T-helper 17 cell (primary cell): ENCODE data around the gene SLC7A10. TPM values are rescaled to one million over a fixed set of nuclear protein-coding genes. Genes with fewer than 3 reads are reported as not detected.

Source experiments
- ATAC-seq: fragments of 150-1000 bp; cut with Tn5 transposase; 2 replicates; pipeline ENCODE4 v1.10.0; 2021; ENCODE audit warnings: mild to moderate bottlenecking, moderate library complexity
- DNase-seq, 3 donors: peaks; one replicate each; pipeline versions ENCODE4 v3.0.0 to v3.0.0-alpha.2; 2020 to 2021
- H3K9me3 ChIP-seq: one replicate; pipeline ENCODE4 v1.7.0; 2013; ENCODE audit warnings: low read length, mild to moderate bottlenecking; ENCODE audit not compliant: control insufficient read depth, poor library complexity, severe bottlenecking
- H3K27ac Mint-ChIP-seq: one replicate; pipeline ENCODE4 v1.8.0; 2022; ENCODE audit warnings: mild to moderate bottlenecking, moderate library complexity, mixed read lengths
- H3K27me3 Mint-ChIP-seq: one replicate; pipeline ENCODE4 v1.8.0; 2022; ENCODE audit warnings: mixed read lengths
- H3K36me3 Mint-ChIP-seq: one replicate; pipeline ENCODE4 v1.8.0; 2022; ENCODE audit warnings: low read depth, mixed read lengths
- H3K4me1 Mint-ChIP-seq: one replicate; pipeline ENCODE4 v1.8.0; 2022; ENCODE audit warnings: mild to moderate bottlenecking, mixed read lengths
- H3K4me3 Mint-ChIP-seq: one replicate; pipeline ENCODE4 v1.8.0; 2022; ENCODE audit warnings: mild to moderate bottlenecking, moderate library complexity, mixed read lengths
- total RNA-seq, 4 donors: library from RNA in 2 of 4; stranded (reverse) in 2 of 4; gene quantifications; one replicate each; pipeline ENCODE4 v1.2.3 and lab custom pipeline; 2022 to 2026

Gene SLC7A10
- total RNA-seq, 2 donors from 2014 or later = not detected

DNA sequence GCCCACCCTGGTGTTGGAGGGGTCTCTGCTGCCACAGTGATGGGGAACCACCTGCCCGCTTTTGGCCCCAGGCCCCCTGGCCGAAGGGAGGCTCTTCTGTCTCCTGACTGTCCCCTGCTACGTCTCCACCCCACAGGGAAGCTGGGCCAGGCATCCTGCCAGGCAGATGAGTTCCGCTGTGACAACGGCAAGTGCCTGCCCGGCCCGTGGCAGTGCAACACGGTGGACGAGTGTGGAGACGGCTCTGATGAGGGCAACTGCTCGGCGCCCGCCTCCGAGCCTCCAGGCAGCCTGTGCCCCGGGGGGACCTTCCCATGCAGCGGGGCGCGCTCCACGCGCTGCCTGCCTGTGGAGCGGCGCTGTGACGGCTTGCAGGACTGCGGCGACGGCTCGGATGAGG is 20.5 kb downstream of the SLC7A10 start:
- Mint-ChIP-seq H3K27me3 (no peaks in the 10 kb centered on the region), H3K36me3 (no peaks in the 10 kb centered on the region), H3K27ac (no peak overlapping the region), H3K4me3 (no peak overlapping the region), H3K4me1 (no peaks in the 10 kb centered on the region)
- H3K9me3 ChIP-seq = no peaks in the 10 kb centered on the region
- no peak for DNase-seq
- ATAC-seq = no peak

- no peaks in the 10 kb centered on the region for H3K36me3 Mint-ChIP-seq
- ATAC-seq = no peak
- DNase-seq = no peak
- H3K9me3 ChIP-seq = no peaks in the 10 kb centered on the region
- no peaks in the 10 kb centered on the region for H3K4me1 Mint-ChIP-seq
- no peak overlapping the region for H3K4me3 Mint-ChIP-seq
- H3K27ac Mint-ChIP-seq = no peak overlapping the region
- no peaks in the 10 kb centered on the region for H3K27me3 Mint-ChIP-seq
Measured at GRCh38 chr19:33204136-33204973, 21.3 kb downstream of the SLC7A10 start.

- H3K9me3 ChIP-seq = no peaks in the 10 kb centered on the region
- H3K27ac Mint-ChIP-seq = no peak overlapping the region
- no peak overlapping the region for H3K4me3 Mint-ChIP-seq
- H3K36me3 Mint-ChIP-seq = peaks cover 2% of the 10 kb centered on the region
- DNase-seq (no peak), ATAC-seq (no peak)
- no peaks in the 10 kb centered on the region for H3K4me1 Mint-ChIP-seq
- no peaks in the 10 kb centered on the region for H3K27me3 Mint-ChIP-seq
Measured at GRCh38 chr19:33203529-33203928, 22.1 kb downstream of the SLC7A10 start.

DNA sequence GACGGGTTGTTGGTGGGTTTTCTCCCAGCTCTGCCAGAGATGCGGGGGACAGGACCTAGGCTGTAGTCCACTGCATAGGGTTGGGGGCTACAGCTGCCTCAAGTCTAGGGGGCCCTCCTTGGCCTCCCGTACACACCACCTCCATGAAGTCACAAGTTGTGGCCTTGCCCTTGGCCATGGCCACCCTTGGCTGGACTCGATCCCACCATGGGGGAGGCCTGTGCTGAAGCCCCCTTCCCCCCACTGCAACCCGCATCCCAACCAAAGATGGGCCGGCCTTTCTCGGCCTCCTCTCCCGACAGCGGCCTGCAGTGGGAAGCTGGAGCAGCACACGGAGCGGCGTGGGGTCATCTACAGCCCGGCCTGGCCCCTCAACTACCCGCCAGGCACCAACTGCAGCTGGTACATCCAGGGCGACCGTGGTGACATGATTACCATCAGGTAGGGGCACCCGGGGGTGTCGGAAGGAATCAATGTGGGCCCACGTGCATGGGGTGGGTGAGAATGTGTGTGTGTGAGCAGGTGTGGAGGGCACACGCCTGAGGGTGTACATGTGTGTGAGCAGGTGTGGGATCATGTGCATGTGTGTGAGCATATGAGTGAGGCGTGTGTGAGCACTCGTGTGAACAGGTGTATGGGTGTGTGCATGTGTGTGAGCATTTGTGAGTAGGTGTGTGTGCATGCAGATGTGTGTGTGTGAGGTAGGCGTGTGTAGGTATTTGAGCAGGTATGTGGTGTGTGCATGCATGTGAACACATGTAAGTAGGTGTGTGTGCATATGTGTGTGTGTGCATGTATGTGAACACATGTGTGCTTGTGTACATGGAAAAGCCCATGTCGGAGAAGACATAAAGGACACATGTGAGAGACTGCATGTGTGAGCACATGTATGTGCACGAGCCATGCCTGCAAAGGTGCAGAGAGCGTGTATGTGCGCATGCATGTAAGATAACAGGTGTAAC is 22.8 kb downstream of the SLC7A10 start:
- H3K27me3 Mint-ChIP-seq = no peaks in the 10 kb centered on the region
- H3K4me1 Mint-ChIP-seq = no peaks in the 10 kb centered on the region
- H3K27ac Mint-ChIP-seq = no peak overlapping the region
- H3K9me3 ChIP-seq = no peaks in the 10 kb centered on the region
- DNase-seq (no peak), ATAC-seq (no peak)
- peaks cover 2% of the 10 kb centered on the region for H3K36me3 Mint-ChIP-seq
- no peak overlapping the region for H3K4me3 Mint-ChIP-seq

DNA sequence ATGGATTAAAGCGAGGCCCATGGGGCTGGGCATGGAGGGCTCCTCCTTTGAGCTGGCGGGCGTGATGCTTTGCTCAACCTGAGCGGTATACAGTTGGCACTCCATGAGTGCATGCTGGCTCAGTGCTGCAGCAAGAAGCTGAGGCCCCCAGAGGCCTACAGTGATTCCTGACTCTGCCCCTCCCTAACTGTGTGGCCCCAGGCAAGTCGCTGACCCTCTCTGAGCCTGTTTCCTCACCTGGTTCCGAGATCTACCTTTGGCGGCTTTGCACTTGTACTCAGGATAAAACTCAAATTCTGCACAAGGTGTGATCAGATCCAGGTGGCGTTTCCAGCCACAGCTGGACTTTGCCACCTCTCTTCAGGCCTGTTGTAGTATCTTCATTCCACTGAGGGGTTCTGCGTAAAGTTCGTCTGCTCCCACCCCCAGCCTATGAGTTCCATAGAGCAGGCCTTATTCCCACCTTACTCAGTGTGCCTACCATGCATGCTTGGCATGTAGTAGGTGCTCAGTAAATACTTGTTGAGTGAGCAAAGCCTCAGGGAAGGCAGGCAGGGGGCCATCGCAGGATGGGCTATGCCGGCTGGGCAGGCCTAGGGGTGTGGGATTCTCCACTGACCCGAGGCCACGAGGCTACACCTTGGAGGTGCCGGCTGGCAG is 23.6 kb downstream of the SLC7A10 start:
- no peaks in the 10 kb centered on the region for H3K9me3 ChIP-seq
- Mint-ChIP-seq H3K27me3 (peaks cover 3% of the 10 kb centered on the region), H3K27ac (no peak overlapping the region), H3K4me3 (no peak overlapping the region), H3K4me1 (no peaks in the 10 kb centered on the region), H3K36me3 (peaks cover 2% of the 10 kb centered on the region)
- DNase-seq (no peak), ATAC-seq (no peak)

GRCh38 chr19:33201473-33201872 is 24.2 kb downstream of the SLC7A10 start:
- Mint-ChIP-seq H3K4me1 (no peaks in the 10 kb centered on the region), H3K27me3 (peaks cover 8% of the 10 kb centered on the region), H3K36me3 (peaks cover 2% of the 10 kb centered on the region), H3K4me3 (no peak overlapping the region), H3K27ac (no peak overlapping the region)
- DNase-seq = no peak
- ATAC-seq = no peak
- no peaks in the 10 kb centered on the region for H3K9me3 ChIP-seq

- Mint-ChIP-seq H3K4me3 (no peak overlapping the region), H3K4me1 (no peaks in the 10 kb centered on the region), H3K27ac (no peak overlapping the region), H3K27me3 (peaks cover 16% of the 10 kb centered on the region), H3K36me3 (peaks cover 2% of the 10 kb centered on the region)
- DNase-seq (no peak), ATAC-seq (no peak)
- no peaks in the 10 kb centered on the region for H3K9me3 ChIP-seq
Measured at GRCh38 chr19:33199441-33200265, 26.0 kb downstream of the SLC7A10 start.

- no peaks in the 10 kb centered on the region for H3K9me3 ChIP-seq
- Mint-ChIP-seq H3K4me1 (peaks cover 2% of the 10 kb centered on the region), H3K4me3 (no peak overlapping the region), H3K27me3 (peaks cover 23% of the 10 kb centered on the region), H3K36me3 (peaks cover 2% of the 10 kb centered on the region), H3K27ac (no peak overlapping the region)
- ATAC-seq = no peak
- DNase-seq = no peak
Measured at GRCh38 chr19:33198169-33198568, 27.5 kb downstream of the SLC7A10 start.

DNA sequence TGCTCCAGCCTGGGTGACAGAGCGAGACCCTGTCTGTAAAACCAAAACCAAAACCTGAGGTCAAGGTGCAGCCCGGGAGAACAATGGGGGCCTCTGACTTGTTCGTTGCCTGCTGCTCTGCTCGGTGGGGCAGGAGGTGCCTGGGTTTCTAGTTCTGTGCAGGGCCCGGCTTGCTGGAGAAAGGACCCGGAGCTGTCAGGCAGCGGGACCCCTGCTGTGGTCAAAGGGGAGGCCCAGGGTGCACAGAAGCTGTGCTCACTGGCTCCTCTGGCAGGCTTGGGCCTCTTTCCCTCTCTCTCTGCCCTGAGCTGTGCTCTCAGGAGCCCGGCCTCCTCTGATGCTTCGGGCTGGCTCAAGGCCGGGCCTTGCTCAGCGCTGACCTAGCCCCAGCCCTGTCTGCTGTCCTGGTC is 28.1 kb downstream of the SLC7A10 start:
- peaks cover 2% of the 10 kb centered on the region for H3K36me3 Mint-ChIP-seq
- no peaks in the 10 kb centered on the region for H3K9me3 ChIP-seq
- ATAC-seq (no peak), DNase-seq (no peak)
- no peak overlapping the region for H3K4me3 Mint-ChIP-seq
- H3K27me3 Mint-ChIP-seq = peaks cover 29% of the 10 kb centered on the region
- H3K4me1 Mint-ChIP-seq = peaks cover 2% of the 10 kb centered on the region
- no peak overlapping the region for H3K27ac Mint-ChIP-seq

DNA sequence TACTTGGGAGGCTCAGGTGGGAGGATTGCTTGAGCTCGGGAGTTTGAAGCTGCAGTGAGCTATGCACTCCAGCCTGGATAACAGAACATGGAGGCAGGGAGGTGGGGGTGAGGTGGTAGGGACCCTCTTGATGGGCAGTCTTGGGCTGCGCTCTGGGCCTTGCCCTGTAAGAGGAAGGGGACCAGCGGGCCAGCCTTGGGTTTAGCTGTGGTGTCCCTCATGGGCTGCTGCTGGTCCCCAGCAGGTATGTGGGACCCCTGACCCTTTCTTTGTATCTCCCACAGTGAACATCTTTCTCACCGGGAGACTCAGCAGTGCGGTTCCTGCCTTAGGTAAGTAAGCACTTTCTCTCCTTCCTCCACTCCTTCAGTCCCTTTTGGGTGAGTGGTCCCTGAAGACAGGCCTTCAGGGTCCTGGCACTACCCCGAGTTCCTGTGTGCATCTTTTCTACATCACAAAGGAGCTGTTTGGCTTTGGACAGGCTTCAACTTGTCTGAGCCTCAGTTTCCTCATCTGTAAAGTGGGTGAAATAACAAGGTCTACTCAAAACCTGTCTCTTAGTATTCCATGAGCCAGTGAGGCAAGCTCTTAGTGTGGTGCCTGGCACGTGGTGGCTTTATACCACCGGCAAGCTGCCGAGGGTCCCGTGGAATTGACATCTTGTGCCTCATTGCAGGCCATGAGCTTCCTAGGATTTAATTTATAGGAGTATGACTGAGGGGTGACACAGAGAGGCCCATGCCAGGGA is 29.0 kb downstream of the SLC7A10 start:
- Mint-ChIP-seq H3K4me1 (peaks cover 2% of the 10 kb centered on the region), H3K27ac (no peak overlapping the region), H3K27me3 (peaks cover 39% of the 10 kb centered on the region), H3K4me3 (peak overlapping the region; percentile 33), H3K36me3 (peaks cover 2% of the 10 kb centered on the region)
- no peaks in the 10 kb centered on the region for H3K9me3 ChIP-seq
- ATAC-seq = no peak
- DNase-seq = no peak

DNA sequence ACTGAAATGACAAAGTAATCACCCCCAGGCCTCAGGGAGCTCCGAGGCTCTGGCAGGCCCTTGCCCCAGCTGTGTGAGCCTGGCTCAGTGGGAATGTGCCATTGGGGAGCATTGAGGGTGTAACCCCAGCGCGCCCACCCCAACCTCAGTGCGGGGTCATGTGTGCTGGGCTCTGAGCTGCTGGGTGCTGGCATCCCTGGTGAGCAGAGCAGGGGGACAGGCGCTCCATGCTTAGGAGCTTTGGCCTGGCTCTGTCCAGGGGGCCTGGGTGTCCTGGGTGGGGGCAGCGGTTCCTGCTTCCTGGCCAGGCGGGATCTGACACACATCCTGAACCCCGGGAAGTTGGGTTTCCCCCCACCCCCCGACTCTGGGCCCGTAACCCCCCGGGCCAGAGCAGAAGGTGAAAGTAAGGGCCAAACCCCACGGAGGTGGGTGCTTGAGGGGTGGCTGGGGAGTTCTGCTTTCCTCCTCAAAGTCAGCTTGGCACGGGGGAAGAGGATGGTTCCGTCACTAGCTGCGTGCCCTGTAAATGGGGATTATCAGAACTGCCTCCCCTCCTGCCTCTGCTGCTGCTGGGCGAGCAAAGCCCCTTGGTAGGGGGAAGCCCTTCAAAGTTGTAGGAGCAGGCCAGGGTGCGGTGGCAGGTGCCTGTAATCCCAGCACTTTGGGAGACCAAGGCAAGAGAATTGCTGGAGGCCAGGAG is 29.9 kb downstream of the SLC7A10 start:
- no peaks in the 10 kb centered on the region for H3K9me3 ChIP-seq
- Mint-ChIP-seq H3K4me3 (peak overlapping the region; percentile 68), H3K27me3 (peaks cover 43% of the 10 kb centered on the region), H3K27ac (no peak overlapping the region), H3K4me1 (peaks cover 2% of the 10 kb centered on the region), H3K36me3 (peaks cover 2% of the 10 kb centered on the region)
- DNase-seq (no peak), ATAC-seq (no peak)
